HEK293T (cell line): Measurements from ENCODE around the gene TDRD12.
A peak's percentile ranks its signal among the peaks of the same experiment; 100 is the strongest.

Experiments used
- CTCF ChIA-PET: fragments of 350-600 bp; formaldehyde crosslinking; extraction: SDS; loops from one replicate; lab custom pipeline; 2021; ENCODE audit warnings: antibody characterized with exemption, inconsistent platforms; lab: Yijun Ruan, JAX
- POLR2A ChIA-PET: fragments of 350-600 bp; formaldehyde crosslinking; extraction: SDS; loops from one replicate; lab custom pipeline; 2020; ENCODE audit warnings: antibody characterized with exemption, inconsistent platforms; lab: Yijun Ruan, JAX
- DNase-seq: peaks from one replicate; pipeline ENCODE4 v3.0.0; 2012; ENCODE audit warnings: mixed read lengths; ENCODE audit errors: extremely low spot score
- ARNT ChIP-seq: fragments of 450-650 bp; IDR thresholded peaks from 2 replicates; pipeline ENCODE4 v1.6.1; 2017; ENCODE audit warnings: mild to moderate bottlenecking
- BHLHE40 ChIP-seq: fragments of 450-650 bp; IDR thresholded peaks from 2 replicates; pipeline ENCODE4 v1.6.1; 2016; ENCODE audit warnings: mild to moderate bottlenecking, moderate library complexity, borderline replicate concordance
- CTBP1 ChIP-seq: fragments of 450-650 bp; IDR thresholded peaks from 2 replicates; pipeline ENCODE4 v1.6.1; 2016; ENCODE audit warnings: borderline replicate concordance
- ELF4 ChIP-seq: fragments of 450-650 bp; IDR thresholded peaks from 2 replicates; pipeline ENCODE4 v1.6.1; 2017; ENCODE audit warnings: antibody characterized with exemption
- FOXA1 ChIP-seq: fragments of 450-650 bp; IDR thresholded peaks from 2 replicates; pipeline ENCODE4 v1.6.1; 2016; ENCODE audit warnings: mild to moderate bottlenecking
- FOXK2 ChIP-seq: fragments of 450-650 bp; IDR thresholded peaks from 2 replicates; pipeline ENCODE4 v1.6.1; 2016; ENCODE audit warnings: mild to moderate bottlenecking
- FOXM1 ChIP-seq: fragments of 450-650 bp; IDR thresholded peaks from 2 replicates; pipeline ENCODE4 v1.6.1; 2017; ENCODE audit warnings: mild to moderate bottlenecking, borderline replicate concordance
- HDGF ChIP-seq: fragments of 450-650 bp; IDR thresholded peaks from 2 replicates; pipeline ENCODE4 v1.6.1; 2017; ENCODE audit warnings: antibody characterized with exemption, borderline replicate concordance
- LEF1 ChIP-seq: fragments of 450-650 bp; IDR thresholded peaks from 2 replicates; pipeline ENCODE4 v1.6.1; 2017; ENCODE audit warnings: mild to moderate bottlenecking, borderline replicate concordance
- SP1 ChIP-seq: fragments of 450-650 bp; IDR thresholded peaks from 2 replicates; pipeline ENCODE4 v1.6.1; 2017
- SUZ12 ChIP-seq: fragments of 450-650 bp; IDR thresholded peaks from 2 replicates; pipeline ENCODE4 v1.6.1; 2016; ENCODE audit warnings: mild to moderate bottlenecking
- TARDBP ChIP-seq: fragments of 450-650 bp; IDR thresholded peaks from 2 replicates; pipeline ENCODE4 v1.6.1; 2016
- ZNF384 ChIP-seq: fragments of 450-650 bp; IDR thresholded peaks from 2 replicates; pipeline ENCODE4 v1.6.1; 2016
- TF ChIP-seq, protein P1 (sequence below): fragments of 450-650 bp; IDR thresholded peaks from 2 replicates; pipeline ENCODE4 v1.6.1; 2016

TDRD12 gene

DNA sequence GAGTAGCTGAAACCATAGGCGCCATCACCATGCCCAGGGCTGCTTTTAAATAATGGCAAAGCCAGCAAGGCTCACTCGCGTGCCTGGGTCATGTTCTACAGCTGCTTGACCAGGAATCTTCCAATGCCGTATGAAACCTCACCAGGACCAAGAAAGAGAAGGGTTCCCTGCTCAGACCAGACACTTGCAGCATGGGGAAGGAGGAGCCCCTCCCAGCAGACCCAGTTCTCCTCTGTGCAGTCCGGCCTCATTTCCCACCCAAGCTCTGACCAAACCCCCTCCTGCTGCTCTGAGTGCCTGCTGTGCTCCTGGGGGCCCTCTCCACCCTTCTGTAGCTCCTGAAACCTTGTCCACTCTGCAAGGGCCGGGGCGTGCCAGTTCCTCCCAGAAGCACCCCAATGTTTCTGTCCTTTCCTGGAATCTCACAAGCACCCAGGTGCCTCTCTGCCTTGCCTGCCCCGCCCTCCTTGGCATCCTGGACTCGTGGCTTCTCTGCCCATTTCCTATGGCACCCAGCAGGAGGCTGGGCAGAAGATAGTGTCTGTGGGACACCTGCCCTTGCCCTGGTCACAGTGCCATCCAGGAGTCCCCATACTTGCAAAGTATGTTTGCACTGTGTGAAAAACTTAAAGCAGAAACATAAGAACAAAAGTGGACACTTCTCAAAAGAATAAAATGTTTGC is 156.8 kb downstream of the TDRD12 start:
- DNase-seq = no peak
- ChIA-PET CTCF (no interaction called here), POLR2A (no interaction called here)
- TF ChIP-seq BHLHE40 = no peak
- TF ChIP-seq, protein P1, sequence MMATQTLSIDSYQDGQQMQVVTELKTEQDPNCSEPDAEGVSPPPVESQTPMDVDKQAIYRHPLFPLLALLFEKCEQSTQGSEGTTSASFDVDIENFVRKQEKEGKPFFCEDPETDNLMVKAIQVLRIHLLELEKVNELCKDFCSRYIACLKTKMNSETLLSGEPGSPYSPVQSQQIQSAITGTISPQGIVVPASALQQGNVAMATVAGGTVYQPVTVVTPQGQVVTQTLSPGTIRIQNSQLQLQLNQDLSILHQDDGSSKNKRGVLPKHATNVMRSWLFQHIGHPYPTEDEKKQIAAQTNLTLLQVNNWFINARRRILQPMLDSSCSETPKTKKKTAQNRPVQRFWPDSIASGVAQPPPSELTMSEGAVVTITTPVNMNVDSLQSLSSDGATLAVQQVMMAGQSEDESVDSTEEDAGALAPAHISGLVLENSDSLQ = no peak
- no peak for TF ChIP-seq LEF1
- no peak for TF ChIP-seq CTBP1
- no peak for TF ChIP-seq SP1
- TF ChIP-seq SUZ12 = no peak
- TF ChIP-seq HDGF = no peak
- no peak for TF ChIP-seq FOXK2
- no peak for TF ChIP-seq FOXA1
- no peak for TF ChIP-seq ARNT
- TF ChIP-seq ELF4 = no peak
- TF ChIP-seq ZNF384 = no peak
- TF ChIP-seq TARDBP = no peak
- no peak for TF ChIP-seq FOXM1

DNA sequence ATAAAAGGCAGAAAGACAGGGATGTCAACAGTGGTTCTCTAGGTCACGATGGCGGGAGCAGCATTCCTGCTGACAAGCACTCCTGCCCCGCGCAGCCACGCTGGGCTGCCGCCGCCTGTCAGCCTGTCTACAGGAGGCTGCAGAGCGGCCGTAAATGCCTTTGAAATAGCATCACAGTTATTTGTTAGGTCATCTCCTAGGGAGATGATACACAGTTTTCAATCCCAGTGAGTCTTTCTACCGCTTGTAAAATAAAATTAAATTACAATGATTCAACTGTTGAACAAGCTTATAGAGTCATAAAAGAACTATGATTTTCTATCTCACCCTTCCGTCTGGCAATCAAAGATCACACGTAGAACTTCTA is 157.3 kb downstream of the TDRD12 start:
- DNase-seq = no peak
- POLR2A ChIA-PET = no interaction called here
- no peak for TF ChIP-seq SUZ12
- TF ChIP-seq, protein P1 = peak; percentile 67
- CTCF ChIA-PET = no interaction called here
